ENCODE results near the gene ARID1A. TPM values are rescaled to one million over a fixed set of nuclear protein-coding genes. Genes with fewer than 3 reads are reported as not detected.

Gene ARID1A
- total and polyA plus RNA-seq, 9 of the 15 experiments (the other 6 are each of a cell fraction or from before 2014, with no cell fraction given) = 8.3 to 88.3 (median 22.5) TPM

- TF ChIP-seq KLF16 (IDR thresholded peaks at IDR 0.05) (peak; percentile 51; the same call in 1 of the 2 replicates), JUND (IDR thresholded peaks at IDR 0.05; ENCODE audit: borderline replicate concordance, low read depth, low read length) (peak; percentile 37; the same call in 1 of the 2 replicates), JUND (tag; IDR thresholded peaks at IDR 0.05; ENCODE audit: borderline replicate concordance, low read depth, low read length) (no peak; the same call in 2 of the 3 replicates), THAP12 (CRISPR knock-in tag; IDR thresholded peaks at IDR 0.05) (no peak), DPF2 (IDR thresholded peaks at IDR 0.05) (peak; percentile 39; the same call in 1 of the 2 replicates), IFI16 (CRISPR knock-in tag; IDR thresholded peaks at IDR 0.05) (no peak), SMARCA4 (IDR thresholded peaks at IDR 0.05) (0 out of 2 replicates have a peak, but pooled peaks have one; percentile 43), ZNF518B (CRISPR knock-in tag; IDR thresholded peaks at IDR 0.05) (no peak), NFIC (IDR thresholded peaks at IDR 0.05) (peak; percentile 80), HDAC1 (IDR thresholded peaks at IDR 0.05) (no peak)
- TF ChIP-seq, protein P1, sequence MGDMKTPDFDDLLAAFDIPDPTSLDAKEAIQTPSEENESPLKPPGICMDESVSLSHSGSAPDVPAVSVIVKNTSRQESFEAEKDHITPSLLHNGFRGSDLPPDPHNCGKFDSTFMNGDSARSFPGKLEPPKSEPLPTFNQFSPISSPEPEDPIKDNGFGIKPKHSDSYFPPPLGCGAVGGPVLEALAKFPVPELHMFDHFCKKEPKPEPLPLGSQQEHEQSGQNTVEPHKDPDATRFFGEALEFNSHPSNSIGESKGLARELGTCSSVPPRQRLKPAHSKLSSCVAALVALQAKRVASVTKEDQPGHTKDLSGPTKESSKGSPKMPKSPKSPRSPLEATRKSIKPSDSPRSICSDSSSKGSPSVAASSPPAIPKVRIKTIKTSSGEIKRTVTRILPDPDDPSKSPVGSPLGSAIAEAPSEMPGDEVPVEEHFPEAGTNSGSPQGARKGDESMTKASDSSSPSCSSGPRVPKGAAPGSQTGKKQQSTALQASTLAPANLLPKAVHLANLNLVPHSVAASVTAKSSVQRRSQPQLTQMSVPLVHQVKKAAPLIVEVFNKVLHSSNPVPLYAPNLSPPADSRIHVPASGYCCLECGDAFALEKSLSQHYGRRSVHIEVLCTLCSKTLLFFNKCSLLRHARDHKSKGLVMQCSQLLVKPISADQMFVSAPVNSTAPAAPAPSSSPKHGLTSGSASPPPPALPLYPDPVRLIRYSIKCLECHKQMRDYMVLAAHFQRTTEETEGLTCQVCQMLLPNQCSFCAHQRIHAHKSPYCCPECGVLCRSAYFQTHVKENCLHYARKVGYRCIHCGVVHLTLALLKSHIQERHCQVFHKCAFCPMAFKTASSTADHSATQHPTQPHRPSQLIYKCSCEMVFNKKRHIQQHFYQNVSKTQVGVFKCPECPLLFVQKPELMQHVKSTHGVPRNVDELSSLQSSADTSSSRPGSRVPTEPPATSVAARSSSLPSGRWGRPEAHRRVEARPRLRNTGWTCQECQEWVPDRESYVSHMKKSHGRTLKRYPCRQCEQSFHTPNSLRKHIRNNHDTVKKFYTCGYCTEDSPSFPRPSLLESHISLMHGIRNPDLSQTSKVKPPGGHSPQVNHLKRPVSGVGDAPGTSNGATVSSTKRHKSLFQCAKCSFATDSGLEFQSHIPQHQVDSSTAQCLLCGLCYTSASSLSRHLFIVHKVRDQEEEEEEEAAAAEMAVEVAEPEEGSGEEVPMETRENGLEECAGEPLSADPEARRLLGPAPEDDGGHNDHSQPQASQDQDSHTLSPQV (IDR thresholded peaks at IDR 0.05) = peak; percentile 57; the same call in 1 of the 2 replicates
- TF ChIP-seq, protein P2, sequence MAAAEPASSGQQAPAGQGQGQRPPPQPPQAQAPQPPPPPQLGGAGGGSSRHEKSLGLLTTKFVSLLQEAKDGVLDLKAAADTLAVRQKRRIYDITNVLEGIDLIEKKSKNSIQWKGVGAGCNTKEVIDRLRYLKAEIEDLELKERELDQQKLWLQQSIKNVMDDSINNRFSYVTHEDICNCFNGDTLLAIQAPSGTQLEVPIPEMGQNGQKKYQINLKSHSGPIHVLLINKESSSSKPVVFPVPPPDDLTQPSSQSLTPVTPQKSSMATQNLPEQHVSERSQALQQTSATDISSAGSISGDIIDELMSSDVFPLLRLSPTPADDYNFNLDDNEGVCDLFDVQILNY (CRISPR knock-in tag; IDR thresholded peaks at IDR 0.05) = no peak
- TF ChIP-seq, protein P3, sequence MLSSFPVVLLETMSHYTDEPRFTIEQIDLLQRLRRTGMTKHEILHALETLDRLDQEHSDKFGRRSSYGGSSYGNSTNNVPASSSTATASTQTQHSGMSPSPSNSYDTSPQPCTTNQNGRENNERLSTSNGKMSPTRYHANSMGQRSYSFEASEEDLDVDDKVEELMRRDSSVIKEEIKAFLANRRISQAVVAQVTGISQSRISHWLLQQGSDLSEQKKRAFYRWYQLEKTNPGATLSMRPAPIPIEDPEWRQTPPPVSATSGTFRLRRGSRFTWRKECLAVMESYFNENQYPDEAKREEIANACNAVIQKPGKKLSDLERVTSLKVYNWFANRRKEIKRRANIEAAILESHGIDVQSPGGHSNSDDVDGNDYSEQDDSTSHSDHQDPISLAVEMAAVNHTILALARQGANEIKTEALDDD (IDR thresholded peaks at IDR 0.05) = peak; percentile 23; the same call in 1 of the 2 replicates
These were observed 5.7 kb upstream of the ARID1A start (continued) for GRCh38 chr1:26690157-26690556.

All from K562 (cell line).